Thymus (tissue), 11 donors: ENCODE results near the gene RAB25. TPM values are rescaled to one million over a fixed set of nuclear protein-coding genes. Genes with fewer than 3 reads are reported as not detected.
A peak's percentile ranks its signal among the peaks of the same experiment; 100 is the strongest.

Experiments used
- DNase-seq, 9 donors: peaks; one replicate each; pipeline ENCODE4 v3.0.0-alpha.2; 2013; ENCODE audit warnings: low spot score in 9 of 9, low read depth in 6 of 9, missing footprints in 1 of 9
- H3K27ac ChIP-seq, 2 donors: one replicate each; pipeline ENCODE4 v1.5.1; 2013; ENCODE audit warnings: control low read depth in 1 of 2, low read depth in 1 of 2, low read length in 1 of 2, mild to moderate bottlenecking in 1 of 2, moderate library complexity in 1 of 2
- H3K27me3 ChIP-seq, 2 donors: one replicate each; pipeline ENCODE4 v1.5.1; 2013; ENCODE audit warnings: low read length in 1 of 2; ENCODE audit not compliant: control insufficient read depth in 2 of 2, insufficient read depth in 1 of 2
- H3K36me3 ChIP-seq, 2 donors: one replicate each; pipeline ENCODE4 v1.5.1; 2013; ENCODE audit warnings: low read length in 1 of 2, mild to moderate bottlenecking in 1 of 2, moderate library complexity in 1 of 2; ENCODE audit not compliant: control insufficient read depth in 2 of 2, insufficient read depth in 2 of 2
- H3K4me1 ChIP-seq, 2 donors: one replicate each; pipeline ENCODE4 v1.5.1; 2013; ENCODE audit warnings: low read length in 2 of 2; ENCODE audit not compliant: control insufficient read depth in 2 of 2, insufficient read depth in 2 of 2
- H3K4me3 ChIP-seq, 2 donors: one replicate each; pipeline ENCODE4 v1.5.1; 2013; ENCODE audit warnings: low read length in 2 of 2, control low read depth in 1 of 2, mild to moderate bottlenecking in 1 of 2
- H3K9me3 ChIP-seq, 2 donors: one replicate each; pipeline ENCODE4 v1.5.1; 2013; ENCODE audit warnings: low read length in 1 of 2, mild to moderate bottlenecking in 1 of 2; ENCODE audit not compliant: control insufficient read depth in 2 of 2, insufficient read depth in 1 of 2
- WGBS: extraction: QIAGEN DNeasy Blood & Tissue Kit; methylation state at CpG from one replicate; pipeline ENCODE4 v1.1.7; 2013; 5-methylcytosine and 5-hydroxymethylcytosine counted together
- polyA plus RNA-seq: library from polyadenylated mRNA; stranded (reverse); fragments of 200-250 nt; gene quantifications from one replicate; pipeline ENCODE4 v1.2.3, GENCODE V29; 2013
- total RNA-seq: library from RNA; stranded (reverse); fragments of 120-200 nt; gene quantifications from one replicate; pipeline ENCODE4 v1.2.4, GENCODE V29; 2013
- donor health status: healthy.

The RAB25 gene
- total and polyA plus RNA-seq, 2 donors: 17.6 to 43.1 TPM

GRCh38 chr1:156080241-156080862 is 19.4 kb downstream of the RAB25 start:
- H3K27me3 ChIP-seq: peaks cover 14 to 56% of the 10 kb centered on the region in 2 donors
- H3K9me3 ChIP-seq: peaks cover 0 to 3% of the 10 kb centered on the region in 2 donors
- peak overlapping the region in 1 of 2 donors; percentile 17 for H3K27ac ChIP-seq
- H3K4me3 ChIP-seq: peak overlapping the region in 1 of 2 donors; percentile 30
- WGBS: 95% methylated on average over 8 of the region's 8 CpGs
- DNase-seq: no peak
- H3K4me1 ChIP-seq: peaks cover 5 to 28% of the 10 kb centered on the region in 2 donors
- peaks cover 0 to 3% of the 10 kb centered on the region in 2 donors for H3K36me3 ChIP-seq

- H3K4me1 ChIP-seq: peaks cover 5 to 24% of the 10 kb centered on the region in 2 donors
- WGBS: 79% methylated on average over 4 of the region's 4 CpGs
- H3K9me3 ChIP-seq: peaks cover 0 to 3% of the 10 kb centered on the region in 2 donors
- H3K36me3 ChIP-seq: peaks cover 0 to 3% of the 10 kb centered on the region in 2 donors
- H3K27me3 ChIP-seq: peaks cover 14 to 60% of the 10 kb centered on the region in 2 donors
- H3K4me3 ChIP-seq: peak overlapping the region in 1 of 2 donors; percentile 30
- DNase-seq: no peak
- no peak overlapping the region for H3K27ac ChIP-seq
Measured at GRCh38 chr1:156080863-156081179, 19.9 kb downstream of the RAB25 start.

- H3K9me3 ChIP-seq: peaks cover 0 to 3% of the 10 kb centered on the region in 2 donors
- peaks cover 14 to 65% of the 10 kb centered on the region in 2 donors for H3K27me3 ChIP-seq
- peaks cover 5 to 18% of the 10 kb centered on the region in 2 donors for H3K4me1 ChIP-seq
- peak overlapping the region; percentile 75 to 84 for H3K4me3 ChIP-seq
- H3K27ac ChIP-seq: no peak overlapping the region
- H3K36me3 ChIP-seq: peaks cover 0 to 3% of the 10 kb centered on the region in 2 donors
- 7% methylated on average over 61 of the region's 61 CpGs for WGBS
- no peak for DNase-seq
Measured at GRCh38 chr1:156081180-156081916, 20.4 kb downstream of the RAB25 start.

GRCh38 chr1:156081917-156082308 is 21.0 kb downstream of the RAB25 start:
- H3K27me3 ChIP-seq: peaks cover 14 to 71% of the 10 kb centered on the region in 2 donors
- peaks cover 5 to 15% of the 10 kb centered on the region in 2 donors for H3K4me1 ChIP-seq

GRCh38 chr1:156082309-156083091 is 21.5 kb downstream of the RAB25 start, which contains the start of gene MEX3A:
TSS of gene MEX3A (minus strand) at chr1:156082465. CDS start at chr1:156081998, 467 bp downstream.
- Histone ChIP-seq H3K36me3 (no peaks in the 10 kb centered on the region), H3K27ac (no peak within 1 kb of the TSS), H3K4me1 (peaks cover 5 to 14% of the 10 kb centered on the region in 2 donors), H3K27me3 (peaks cover 14 to 73% of the 10 kb centered on the region in 2 donors), H3K9me3 (peaks cover 0 to 3% of the 10 kb centered on the region in 2 donors), H3K4me3 (peak within 1 kb of the TSS; percentile 75 to 84)
- WGBS: under 1% methylated on average over 62 of the region's 62 CpGs
- peak in 6 of 9 donors; percentile 32 to 74 (median 58) for DNase-seq

More at GRCh38 chr1:156081917-156082308, 21.0 kb downstream of the RAB25 start:
- Histone ChIP-seq H3K36me3 (peaks cover 0 to 3% of the 10 kb centered on the region in 2 donors), H3K4me3 (peak overlapping the region; percentile 75 to 84), H3K27ac (no peak overlapping the region), H3K9me3 (peaks cover 0 to 3% of the 10 kb centered on the region in 2 donors)
- DNase-seq: no peak
- 0% methylated on average over 10 of the region's 10 CpGs for WGBS

GRCh38 chr1:156083800-156084790 is 23.1 kb downstream of the RAB25 start:
- Histone ChIP-seq H3K4me3 (no peak overlapping the region), H3K27ac (no peak overlapping the region)

GRCh38 chr1:156086256-156086662 is 25.3 kb downstream of the RAB25 start:
- Histone ChIP-seq H3K4me1 (peaks cover 5 to 16% of the 10 kb centered on the region in 2 donors), H3K9me3 (peaks cover 0 to 3% of the 10 kb centered on the region in 2 donors), H3K36me3 (no peaks in the 10 kb centered on the region), H3K27ac (no peak overlapping the region), H3K27me3 (peaks cover 10 to 63% of the 10 kb centered on the region in 2 donors), H3K4me3 (no peak overlapping the region)
- no peak for DNase-seq
- WGBS: 94% methylated on average over 1 of the region's 1 CpG

More at GRCh38 chr1:156083800-156084790, 23.1 kb downstream of the RAB25 start:
- peaks cover 5 to 14% of the 10 kb centered on the region in 2 donors for H3K4me1 ChIP-seq
- 72% methylated on average over 7 of the region's 7 CpGs for WGBS
- peaks cover 14 to 73% of the 10 kb centered on the region in 2 donors for H3K27me3 ChIP-seq
- H3K36me3 ChIP-seq: no peaks in the 10 kb centered on the region
- no peak for DNase-seq
- H3K9me3 ChIP-seq: peaks cover 0 to 3% of the 10 kb centered on the region in 2 donors

GRCh38 chr1:156089704-156090103 is 28.7 kb downstream of the RAB25 start:
- Histone ChIP-seq H3K4me1 (peaks cover 0 to 6% of the 10 kb centered on the region in 2 donors), H3K4me3 (no peak overlapping the region), H3K27ac (no peak overlapping the region), H3K27me3 (peaks cover 0 to 41% of the 10 kb centered on the region in 2 donors), H3K36me3 (no peaks in the 10 kb centered on the region), H3K9me3 (no peaks in the 10 kb centered on the region)
- 76% methylated on average over 6 of the region's 6 CpGs for WGBS
- no peak for DNase-seq
